Stimulated activated CD4-positive, alpha-beta T cell treated with anti-CD3 and anti-CD28 coated beads, Interleukin-1b, Interleukin-23, amount 100 ng/mL, for 24 hours (primary cell): ENCODE data around the gene CNTLN.
"Not testable (repeated sequence)": the region's sequence is repeated elsewhere in the genome, so short reads cannot be mapped to it uniquely, and the experiment has no call there.

Experiments
- DNase-seq, 4 experiments: peaks; one replicate each; pipeline ENCODE4 v3.0.0-alpha.2; 2020; ENCODE audit warnings: low read depth in 4 of 4, low spot score in 1 of 4

The CNTLN gene

GRCh38 chr9:17401858-17402257, 267.0 kb downstream of the CNTLN start:
- DNase-seq: no peak

GRCh38 chr9:17402309-17402708, 267.5 kb downstream of the CNTLN start:
- DNase-seq: no peak

- DNase-seq: no peak
Measured at GRCh38 chr9:17403539-17403938, 268.7 kb downstream of the CNTLN start.

- no peak for DNase-seq
Measured at GRCh38 chr9:17414986-17415385, 280.1 kb downstream of the CNTLN start.

- DNase-seq: no peak
Measured at GRCh38 chr9:17422994-17423680, 288.3 kb downstream of the CNTLN start.

GRCh38 chr9:17423681-17424011, 288.8 kb downstream of the CNTLN start:
- DNase-seq: no peak

- DNase-seq: no peak
Measured at GRCh38 chr9:17425384-17425783, 290.5 kb downstream of the CNTLN start.

- DNase-seq: no peak
Measured at GRCh38 chr9:17433526-17433925, 298.7 kb downstream of the CNTLN start.

GRCh38 chr9:17436854-17437253, 302.0 kb downstream of the CNTLN start:
- DNase-seq: no peak

- no peak for DNase-seq
Measured at GRCh38 chr9:17437813-17438212, 303.0 kb downstream of the CNTLN start.

- not testable (repeated sequence) for DNase-seq
Measured at GRCh38 chr9:17445126-17445525, 310.3 kb downstream of the CNTLN start.

- no peak for DNase-seq
Measured at GRCh38 chr9:17453751-17454150, 318.9 kb downstream of the CNTLN start.

- peak in 2 of 4 experiments; percentile 0 to 1 for DNase-seq
Measured at GRCh38 chr9:17462869-17463464, 328.1 kb downstream of the CNTLN start.

GRCh38 chr9:17470036-17470813, 335.4 kb downstream of the CNTLN start:
- no peak for DNase-seq

GRCh38 chr9:17472126-17472525, 337.3 kb downstream of the CNTLN start:
- no peak for DNase-seq

- no peak for DNase-seq
Measured at GRCh38 chr9:17476401-17476800, 341.6 kb downstream of the CNTLN start.

GRCh38 chr9:17477816-17478215, 343.0 kb downstream of the CNTLN start:
- no peak for DNase-seq

- no peak for DNase-seq
Measured at GRCh38 chr9:17480966-17481365, 346.1 kb downstream of the CNTLN start.

- DNase-seq: no peak
Measured at GRCh38 chr9:17481565-17481964, 346.7 kb downstream of the CNTLN start.

- no peak for DNase-seq
Measured at GRCh38 chr9:17484906-17485305, 350.1 kb downstream of the CNTLN start.

- DNase-seq: no peak
Measured at GRCh38 chr9:17486396-17486795, 351.6 kb downstream of the CNTLN start.

- DNase-seq: no peak
Measured at GRCh38 chr9:17487467-17487866, 352.6 kb downstream of the CNTLN start.
